Psoas muscle (tissue), 8 donors: ENCODE measurements around the gene FKBP5. TPM values are rescaled to one million over a fixed set of nuclear protein-coding genes. Genes with fewer than 3 reads are reported as not detected.

Experiments
- ATAC-seq, 4 donors: fragments of 200-7000 bp; cut with Tn5 transposase; one replicate each; pipeline ENCODE4 v1.9.1; 2020; ENCODE audit warnings: moderate library complexity in 3 of 4, mild to moderate bottlenecking in 2 of 4
- DNase-seq, 2 donors: peaks; one replicate each; pipeline ENCODE4 v3.0.0-alpha.2; 2020
- H3K27ac ChIP-seq: fragments of 200-600 bp; one replicate; pipeline ENCODE4 v1.8.0; 2022
- H3K27me3 ChIP-seq, 3 donors: fragments of 200-600 bp in 1 of 3; one replicate each; pipeline versions ENCODE4 v1.6.1 to v1.8.0; 2013 to 2022; ENCODE audit warnings: low read length in 2 of 3, mild to moderate bottlenecking in 2 of 3, moderate library complexity in 1 of 3; ENCODE audit not compliant: insufficient read depth in 3 of 3
- H3K36me3 ChIP-seq, 2 donors: fragments of 200-600 bp in 1 of 2; one replicate each; pipeline versions ENCODE4 v1.6.1 to v1.8.0; 2013 to 2022; ENCODE audit warnings: low read depth in 1 of 2, mild to moderate bottlenecking in 1 of 2, moderate library complexity in 1 of 2; ENCODE audit not compliant: insufficient read depth in 1 of 2
- H3K4me1 ChIP-seq: fragments of 200-600 bp; one replicate; pipeline ENCODE4 v1.8.0; 2022
- H3K4me3 ChIP-seq: fragments of 200-600 bp; one replicate; pipeline ENCODE4 v1.8.0; 2022; ENCODE audit warnings: mild to moderate bottlenecking
- H3K9me3 ChIP-seq: fragments of 200-600 bp; one replicate; pipeline ENCODE4 v1.8.0; 2022
- CTCF ChIP-seq: fragments of 200-600 bp; IDR thresholded peaks from one replicate; pipeline ENCODE4 v1.8.0; 2022; ENCODE audit warnings: antibody characterized with exemption
- WGBS, 3 donors: extraction: QIAGEN DNeasy Blood & Tissue Kit; methylation state at CpG; one replicate each; pipeline versions ENCODE4 v1.1.6 to v1.1.7; 2013; 5-methylcytosine and 5-hydroxymethylcytosine counted together
- intact Hi-C, 2 donors: fragments of 100-400 bp; cut with DNase I; formaldehyde crosslinking; loops; one replicate each; pipeline versions ENCODE4 v1.11.0 to v1.14.2; 2022
- polyA plus RNA-seq, 3 donors: library from polyadenylated mRNA; stranded (reverse); fragments of 200-250 nt; gene quantifications; one replicate each; pipeline ENCODE4 v1.2.3, GENCODE V29; 2013
- total RNA-seq, 4 donors: library from RNA; stranded (reverse); fragmentation: NEBNext Ultra II Directional in 2 of 4; extraction: Animal tissue kit (Norgen Biotek cat#: 25700) in 2 of 4; gene quantifications; one replicate each; pipeline versions ENCODE4 v1.2.1 to v1.2.4, GENCODE V29; 2021 to 2023
- donor health status: healthy with polysubstance abuse.
- donor health status: DM: no; HTN: no; CAD: no; lungs with moderate emphysema.
- donor health status: Bipolar disorder and iron deficiency.
- donor health status: healthy.
- donor health status: DM: yes; HTN: yes; CAD: no.
- donor health status: DM: no; HTN: no; CAD: no.
- donor health status: DM: no; HTN: no; CAD: no.
- donor health status: DM: yes; HTN: yes; CAD: no.

The FKBP5 gene
- total and polyA plus RNA-seq, 7 donors, result 56.5 to 1,905 (median 542) TPM

GRCh38 chr6:35564733-35565132, 124.0 kb downstream of the FKBP5 start:
- H3K4me3 ChIP-seq, result no peak overlapping the region
- H3K27ac ChIP-seq, result no peak overlapping the region
- DNase-seq (no peak), ATAC-seq (no peak)
- intact Hi-C loops, result no loop called here
- H3K27me3 ChIP-seq, result no peaks in the 10 kb centered on the region
- TF ChIP-seq CTCF, result no peak
- H3K36me3 ChIP-seq, result no peaks in the 10 kb centered on the region
- H3K9me3 ChIP-seq, result no peaks in the 10 kb centered on the region
- no peaks in the 10 kb centered on the region for H3K4me1 ChIP-seq

- WGBS, 3 donors, result 41 to 52% (median 46%) methylated on average over 11 of the region's 11 CpGs
Measured at GRCh38 chr6:35562060-35562459, 126.7 kb downstream of the FKBP5 start.

GRCh38 chr6:35561113-35561512, 127.6 kb downstream of the FKBP5 start:
- no peaks in the 10 kb centered on the region for H3K27me3 ChIP-seq
- WGBS, 3 donors, result 68 to 88% (median 77%) methylated on average over 5 of the region's 5 CpGs
- H3K4me3 ChIP-seq, result no peak overlapping the region
- no peak for TF ChIP-seq CTCF
- DNase-seq, result no peak
- H3K27ac ChIP-seq, result no peak overlapping the region
- intact Hi-C loops, result no loop called here
- no peaks in the 10 kb centered on the region for H3K4me1 ChIP-seq
- no peaks in the 10 kb centered on the region for H3K9me3 ChIP-seq
- no peak for ATAC-seq
- no peaks in the 10 kb centered on the region for H3K36me3 ChIP-seq

More at GRCh38 chr6:35562060-35562459, 126.7 kb downstream of the FKBP5 start:
- Histone ChIP-seq H3K4me3 (no peak overlapping the region), H3K9me3 (no peaks in the 10 kb centered on the region), H3K4me1 (no peaks in the 10 kb centered on the region), H3K36me3 (no peaks in the 10 kb centered on the region), H3K27me3 (no peaks in the 10 kb centered on the region), H3K27ac (no peak overlapping the region)
- DNase-seq (no peak), ATAC-seq (no peak)
- TF ChIP-seq CTCF, result no peak
- intact Hi-C loops, result no loop called here

- Histone ChIP-seq H3K36me3 (no peaks in the 10 kb centered on the region), H3K9me3 (no peaks in the 10 kb centered on the region), H3K4me3 (no peak overlapping the region), H3K27ac (no peak overlapping the region), H3K4me1 (no peaks in the 10 kb centered on the region), H3K27me3 (no peaks in the 10 kb centered on the region)
- no peak for ATAC-seq
- TF ChIP-seq CTCF, result no peak
- DNase-seq, result no peak
- 80 to 84% (median 84%) methylated on average over 12 of the region's 12 CpGs for WGBS, 3 donors
- intact Hi-C loops, result loop anchor here in 1 of 2 donors (10.0 kb wide), 1 partner anchor 264 kb away; the partner anchor contains the start of gene DEF6
Measured at GRCh38 chr6:35558571-35558970, 130.1 kb downstream of the FKBP5 start.

- no peak overlapping the region for H3K27ac ChIP-seq
- TF ChIP-seq CTCF, result no peak
- peaks cover 2% of the 10 kb centered on the region for H3K9me3 ChIP-seq
- 59 to 76% (median 67%) methylated on average over 6 of the region's 6 CpGs for WGBS, 3 donors
- H3K36me3 ChIP-seq, result no peaks in the 10 kb centered on the region
- no peaks in the 10 kb centered on the region for H3K27me3 ChIP-seq
- DNase-seq, result no peak
- no peaks in the 10 kb centered on the region for H3K4me1 ChIP-seq
- intact Hi-C loops, result loop anchor here in 1 of 2 donors (10.0 kb wide), 1 partner anchor 262 kb away; the partner anchor contains the start of gene DEF6
- H3K4me3 ChIP-seq, result no peak overlapping the region
- no peak for ATAC-seq
Measured at GRCh38 chr6:35557239-35557638, 131.5 kb downstream of the FKBP5 start.
